ENCODE measurements around the gene RASSF9.
A peak's percentile ranks its signal among the peaks of the same experiment; 100 is the strongest.

Gene RASSF9

GRCh38 chr12:85821206-85821605 lies 15.0 kb downstream of the RASSF9 start:
- no peak for DNase-seq (ENCODE audit: low read depth)

DNA sequence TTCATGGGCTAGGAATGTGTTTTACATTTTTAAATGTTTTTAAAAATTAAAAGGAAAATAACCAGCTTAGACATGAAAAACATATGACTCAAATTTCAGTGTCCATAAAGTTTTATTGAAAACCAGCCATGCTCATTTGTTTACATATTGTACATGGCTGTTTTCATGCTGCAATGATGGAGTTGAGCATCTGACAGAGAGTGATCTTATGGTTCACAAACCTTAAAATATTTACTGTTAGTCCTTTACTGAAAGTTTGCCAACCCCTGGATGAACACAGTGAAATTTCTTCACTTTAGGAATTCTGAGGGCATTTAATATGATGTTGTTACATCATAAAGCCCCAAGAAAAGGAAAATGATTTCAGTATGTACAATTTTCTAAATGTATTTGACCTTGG lies 16.1 kb downstream of the RASSF9 start:
- no peak for DNase-seq (ENCODE audit: low read depth)

DNA sequence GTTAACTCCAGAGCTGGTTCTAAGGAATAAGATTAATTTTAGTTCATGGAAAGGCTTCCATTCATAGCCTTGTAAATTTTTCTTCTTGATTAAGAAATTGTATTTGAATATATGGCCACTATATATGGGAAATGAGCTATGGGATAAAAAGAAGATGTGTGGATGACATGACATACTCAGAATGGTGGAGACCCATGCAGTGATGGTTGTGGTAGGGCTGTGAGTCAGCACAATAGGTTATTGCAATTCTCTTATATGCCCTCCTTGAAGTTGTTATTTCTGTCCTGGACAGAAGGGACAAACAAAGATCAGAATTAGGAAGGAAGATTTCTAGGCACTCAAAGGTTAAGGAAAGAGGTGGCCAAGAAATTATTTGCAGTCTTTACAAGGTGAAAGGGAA lies 21.5 kb downstream of the RASSF9 start:
- no peak for DNase-seq (ENCODE audit: low read depth)

DNA sequence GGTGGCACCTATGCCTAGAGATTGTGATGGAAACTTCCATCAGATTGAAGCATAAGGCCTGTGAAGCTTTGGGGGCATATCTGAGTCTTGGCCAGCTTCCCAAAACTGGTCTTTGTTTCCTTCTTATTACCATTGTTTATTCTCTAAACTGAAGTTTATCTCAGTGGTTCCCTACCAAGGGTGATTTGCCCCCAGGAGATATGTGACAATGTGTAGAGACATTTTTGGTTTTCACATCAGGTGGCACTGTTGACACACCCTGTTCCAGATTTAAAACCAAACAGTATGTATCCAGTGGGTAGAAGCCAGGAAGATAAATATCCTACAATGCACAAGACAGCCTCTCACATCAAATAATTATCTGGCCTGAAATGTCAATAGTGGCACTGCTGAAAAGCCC lies 22.1 kb downstream of the RASSF9 start:
- no peak for DNase-seq (ENCODE audit: low read depth)

DNA sequence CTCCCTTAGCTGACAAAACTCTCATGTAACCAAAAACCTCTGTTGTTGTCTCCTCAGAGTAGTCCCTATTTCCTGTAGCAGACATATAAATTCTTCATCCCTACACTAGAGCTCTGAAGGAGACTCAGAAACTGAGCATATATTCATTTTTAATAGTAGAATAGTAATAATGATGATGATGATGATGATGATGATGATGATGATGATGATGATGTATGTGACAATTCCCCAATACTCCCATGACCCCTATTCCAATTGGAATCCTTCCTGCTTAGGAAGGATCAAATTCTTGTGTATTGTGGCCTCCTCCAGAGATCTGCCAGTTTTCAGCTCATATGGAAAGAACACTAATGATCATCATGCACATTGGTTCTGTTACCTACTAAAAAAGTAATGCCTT lies 26.7 kb downstream of the RASSF9 start:
- DNase-seq (ENCODE audit: low read depth), result no peak

DNA sequence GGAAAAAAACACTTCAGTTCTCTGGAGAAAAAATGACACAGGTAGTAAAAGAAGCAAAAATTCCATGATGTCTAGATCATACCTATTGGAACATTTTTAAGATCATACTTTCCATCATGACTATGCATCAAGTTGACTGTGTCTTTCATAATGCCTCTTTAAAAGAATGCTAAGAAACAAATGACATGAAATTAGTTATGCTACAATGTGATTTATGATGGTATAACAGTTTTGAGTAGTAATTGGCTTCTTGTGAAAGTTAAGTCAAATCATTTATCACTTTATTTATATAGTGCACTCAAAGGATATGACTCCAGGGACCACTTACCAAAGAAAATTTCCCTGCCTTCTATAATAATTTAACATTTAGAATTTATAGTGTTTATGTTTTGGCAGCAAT lies 28.5 kb downstream of the RASSF9 start:
- no peak for DNase-seq (ENCODE audit: low read depth)

GRCh38 chr12:85805654-85806053 lies 30.6 kb downstream of the RASSF9 start:
- no peak for DNase-seq (ENCODE audit: low read depth)

DNA sequence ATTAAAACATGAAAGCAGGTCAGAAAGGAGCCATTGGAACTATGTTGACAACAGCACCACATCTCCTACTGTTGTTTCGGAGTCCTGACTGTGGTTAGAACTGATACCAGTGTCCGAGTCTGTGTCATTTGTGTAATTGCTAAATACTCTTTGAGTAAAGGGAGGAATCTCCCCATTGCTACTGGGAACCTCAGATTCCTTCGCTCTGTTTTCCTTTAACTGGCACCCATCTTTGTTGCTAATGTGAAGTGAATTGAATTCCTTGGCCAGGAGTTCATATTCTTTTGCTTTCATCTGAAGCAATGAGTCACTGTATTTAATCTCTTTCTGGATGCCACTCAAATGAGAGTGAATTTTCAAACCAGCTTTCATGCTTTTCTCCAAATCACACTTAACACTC lies 31.5 kb downstream of the RASSF9 start:
- DNase-seq (ENCODE audit: low read depth), result peak; percentile 3

GRCh38 chr12:85803923-85804322 lies 32.3 kb downstream of the RASSF9 start:
- no peak for DNase-seq (ENCODE audit: low read depth)

- peak; percentile 1 for DNase-seq (ENCODE audit: low read depth)
Measured at GRCh38 chr12:85803231-85803630, 33.0 kb downstream of the RASSF9 start.

- no peak for DNase-seq (ENCODE audit: low read depth)
Measured at GRCh38 chr12:85798122-85798521, 38.1 kb downstream of the RASSF9 start.

DNA sequence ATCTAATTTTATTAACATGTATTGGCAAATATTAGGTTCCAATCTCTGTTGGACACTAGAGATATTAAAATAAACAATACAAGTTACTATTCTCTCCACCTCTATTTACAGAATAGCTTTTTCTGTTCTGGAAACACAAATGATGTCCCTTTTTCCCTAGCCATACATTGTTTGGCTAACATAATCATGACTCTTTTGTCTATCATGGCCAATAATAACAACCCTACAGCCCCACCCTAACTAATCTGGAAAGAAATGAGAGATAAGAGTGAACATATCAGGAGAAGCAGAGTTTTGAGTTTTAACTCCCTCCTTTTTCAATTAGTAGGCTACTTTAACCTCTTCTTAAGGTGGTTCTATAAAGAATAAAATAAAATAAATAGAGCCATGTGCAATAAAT lies 40.2 kb downstream of the RASSF9 start:
- no peak for DNase-seq (ENCODE audit: low read depth)

- no peak for DNase-seq (ENCODE audit: low read depth)
Measured at GRCh38 chr12:85794531-85794930, 41.7 kb downstream of the RASSF9 start.

DNA sequence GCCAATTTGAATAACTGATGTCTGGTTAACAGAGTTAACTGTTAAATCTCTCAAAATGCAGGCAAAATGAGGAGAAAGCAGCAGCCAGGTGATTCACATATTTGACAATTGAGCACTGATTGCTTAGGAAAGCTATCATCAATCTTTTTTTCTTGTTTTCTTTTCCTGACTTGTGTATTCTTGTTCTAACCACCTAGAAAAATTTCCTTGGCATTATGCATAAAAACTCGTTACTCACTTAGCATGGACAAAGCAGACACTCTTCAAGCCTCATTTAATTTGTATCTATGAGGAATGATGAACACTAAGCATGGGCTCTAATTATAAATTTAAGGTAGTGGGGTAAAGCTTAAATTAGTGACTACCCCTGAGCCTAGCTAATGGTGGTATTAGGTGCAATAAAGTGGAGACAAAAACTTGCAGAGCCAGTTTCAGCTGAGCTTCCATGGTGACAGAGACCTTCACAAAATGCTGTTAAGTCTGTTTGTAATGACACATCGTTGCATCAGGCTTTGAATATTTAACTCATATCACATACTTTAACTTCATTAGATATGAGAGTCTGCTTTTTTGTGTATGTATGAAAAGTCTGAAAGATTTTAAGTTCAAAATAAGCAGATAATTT lies 52.0 kb downstream of the RASSF9 start:
- DNase-seq (ENCODE audit: low read depth), result no peak

DNA sequence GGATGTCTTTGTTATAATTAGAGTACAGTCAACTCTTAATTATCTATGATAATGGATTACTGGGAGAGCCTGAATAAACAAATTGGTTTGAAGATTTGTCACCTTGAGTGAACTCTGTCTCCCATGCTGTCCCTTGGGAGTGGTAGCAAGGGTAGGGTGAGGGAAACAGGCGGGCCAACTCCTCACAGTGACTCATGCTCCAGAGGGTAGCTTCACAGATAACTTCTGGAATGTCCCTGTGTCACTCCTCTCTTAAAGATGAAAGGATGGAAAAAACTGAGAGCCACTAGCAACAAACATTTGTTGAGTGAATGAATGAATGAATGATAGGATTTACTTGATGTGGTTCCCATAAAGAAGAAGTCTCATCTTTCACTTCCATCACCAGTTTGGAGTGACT lies 53.5 kb downstream of the RASSF9 start:
- no peak for DNase-seq (ENCODE audit: low read depth)

DNA sequence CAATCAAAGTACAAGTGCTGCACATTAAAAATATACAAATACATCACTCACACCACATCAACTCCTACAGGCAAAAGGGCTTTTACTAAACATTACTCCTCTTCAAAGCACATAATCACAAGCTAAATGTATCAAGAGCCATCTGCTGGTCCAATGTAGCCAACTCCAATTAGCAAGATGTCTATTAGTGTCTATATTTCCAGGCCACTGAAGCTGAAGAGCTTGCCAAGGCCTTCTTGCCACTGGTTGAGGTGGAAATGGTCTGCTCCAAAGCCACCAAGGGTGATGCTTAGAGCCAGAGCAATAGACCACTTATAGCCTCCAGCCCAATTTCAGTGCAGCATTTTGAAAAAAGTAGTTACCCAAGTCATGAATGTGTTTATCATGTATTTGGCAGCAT lies 54.4 kb downstream of the RASSF9 start:
- DNase-seq (ENCODE audit: low read depth), result no peak

- DNase-seq (ENCODE audit: low read depth), result no peak
Measured at GRCh38 chr12:85779768-85780167, 56.4 kb downstream of the RASSF9 start.

DNA sequence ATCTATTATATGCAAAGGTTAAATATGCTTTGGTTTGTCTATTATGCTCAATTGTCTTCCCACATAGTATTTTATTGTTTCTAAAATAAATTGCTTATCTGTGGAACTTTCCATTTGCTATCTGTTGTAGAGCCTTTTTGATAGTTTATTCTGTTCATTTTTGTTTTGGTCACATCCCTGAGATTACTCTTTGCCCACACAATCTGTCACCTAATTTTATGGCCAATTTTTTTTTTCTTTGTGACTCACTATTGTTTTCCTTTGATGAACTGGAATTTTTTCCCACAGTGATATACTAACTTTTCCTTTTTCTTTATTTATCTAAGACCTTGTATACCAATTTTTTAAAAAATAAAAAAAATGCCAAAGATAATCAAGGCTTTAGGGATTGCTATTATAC lies 61.1 kb downstream of the RASSF9 start:
- no peak for DNase-seq (ENCODE audit: low read depth)

- DNase-seq (ENCODE audit: low read depth), result no peak
Measured at GRCh38 chr12:85765453-85765869, 70.7 kb downstream of the RASSF9 start.

DNA sequence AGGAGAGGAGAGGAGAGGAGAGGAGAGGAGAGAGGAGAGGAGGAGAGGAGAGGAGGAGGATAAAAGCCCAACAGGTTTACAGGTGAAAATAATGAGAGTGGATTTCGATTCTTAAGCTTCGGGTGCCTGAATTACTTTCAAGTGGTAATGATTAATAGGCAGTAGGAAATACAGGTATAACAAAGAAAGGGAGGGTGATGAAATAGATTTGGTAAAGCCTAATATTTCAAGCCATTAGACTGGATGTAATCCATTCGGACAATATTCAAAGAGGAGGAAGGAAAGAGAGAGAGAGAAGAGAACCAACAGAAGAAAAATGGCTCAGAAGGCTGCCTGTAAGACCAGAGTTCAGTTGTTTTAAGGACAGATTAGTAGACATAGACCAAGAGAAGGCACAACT lies 76.6 kb downstream of the RASSF9 start:
- no peak for DNase-seq (ENCODE audit: low read depth)

GRCh38 chr12:85759091-85759490 lies 77.1 kb downstream of the RASSF9 start:
- DNase-seq (ENCODE audit: low read depth), result no peak

GRCh38 chr12:85755760-85756159 lies 80.4 kb downstream of the RASSF9 start:
- DNase-seq (ENCODE audit: low read depth), result no peak
